ENCODE measurements around the gene PRPF4.

The PRPF4 gene

DNA sequence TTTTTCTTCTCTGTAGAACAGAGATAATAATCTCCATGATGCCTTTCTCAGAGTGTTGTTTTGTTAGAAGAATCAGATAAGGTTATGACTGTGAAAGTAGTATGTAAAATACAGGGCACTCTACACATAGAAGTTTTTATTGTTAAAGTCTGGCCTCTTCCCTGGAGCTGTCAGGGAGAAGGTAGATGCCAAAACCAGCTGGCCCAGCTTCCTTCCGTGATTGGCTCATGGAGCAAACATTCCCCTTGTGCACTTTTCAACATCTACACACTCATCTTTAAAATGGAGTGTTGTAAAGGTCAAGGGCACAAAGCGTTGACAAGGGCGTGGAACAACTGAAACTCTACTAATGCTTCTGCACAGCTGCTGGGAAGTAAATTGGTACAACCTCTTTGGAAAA lies 35.1 kb downstream of the PRPF4 start:
- no peak for TF ChIP-seq CTCF (IDR thresholded peaks at IDR 0.05; ENCODE audit: poor library complexity, severe bottlenecking)

DNA sequence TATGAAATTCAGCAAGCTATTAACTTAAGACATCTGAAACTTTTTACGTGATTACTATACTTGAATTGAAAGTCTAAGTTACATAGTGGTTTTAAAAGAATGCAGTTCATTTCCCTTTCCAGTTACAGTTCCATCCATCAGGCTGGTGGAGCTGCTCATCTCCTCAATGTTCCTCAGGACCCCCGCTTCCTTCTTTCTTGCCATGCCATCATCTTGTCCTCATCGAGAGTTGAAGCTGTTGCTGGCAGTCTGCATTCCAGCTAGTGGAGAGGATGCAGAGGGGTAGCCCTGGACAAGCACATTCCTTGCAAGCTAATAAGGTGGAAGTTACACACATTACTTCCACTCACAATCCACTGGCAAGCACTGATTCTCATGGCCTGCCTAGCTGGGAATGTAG lies 36.5 kb downstream of the PRPF4 start:
- no peak for TF ChIP-seq CTCF (IDR thresholded peaks at IDR 0.05; ENCODE audit: poor library complexity, severe bottlenecking)
- no peak overlapping the region for H3K4me3 ChIP-seq (ENCODE audit: severe bottlenecking)

More for the DNA sequence above, 35.1 kb downstream of the PRPF4 start:
- DNase-seq (ENCODE audit: low spot score) (no peak), ATAC-seq (ENCODE audit: low read depth) (no peak)
- H3K27ac ChIP-seq (ENCODE audit: poor library complexity, severe bottlenecking) = no peak overlapping the region
- H3K36me3 ChIP-seq (ENCODE audit: low read depth) = no peaks in the 10 kb centered on the region
- no peaks in the 10 kb centered on the region for H3K27me3 ChIP-seq (ENCODE audit: insufficient read depth, poor library complexity, severe bottlenecking)
- H3K4me1 ChIP-seq (ENCODE audit: insufficient read depth, poor library complexity, severe bottlenecking) = no peaks in the 10 kb centered on the region
- H3K4me3 ChIP-seq (ENCODE audit: severe bottlenecking) = no peak overlapping the region
- H3K9me3 ChIP-seq (ENCODE audit: severe bottlenecking) = no peaks in the 10 kb centered on the region

GRCh38 chr9:113313261-113313660 lies 37.8 kb downstream of the PRPF4 start:
- Histone ChIP-seq H3K4me1 (ENCODE audit: insufficient read depth, poor library complexity, severe bottlenecking) (no peaks in the 10 kb centered on the region), H3K36me3 (ENCODE audit: low read depth) (no peaks in the 10 kb centered on the region), H3K4me3 (ENCODE audit: severe bottlenecking) (no peak overlapping the region), H3K9me3 (ENCODE audit: severe bottlenecking) (no peaks in the 10 kb centered on the region), H3K27ac (ENCODE audit: poor library complexity, severe bottlenecking) (no peak overlapping the region), H3K27me3 (ENCODE audit: insufficient read depth, poor library complexity, severe bottlenecking) (no peaks in the 10 kb centered on the region)
- no peak for TF ChIP-seq CTCF (IDR thresholded peaks at IDR 0.05; ENCODE audit: poor library complexity, severe bottlenecking)
- DNase-seq (ENCODE audit: low spot score) (no peak), ATAC-seq (ENCODE audit: low read depth) (no peak)

More for the DNA sequence above, 36.5 kb downstream of the PRPF4 start:
- Histone ChIP-seq H3K36me3 (ENCODE audit: low read depth) (no peaks in the 10 kb centered on the region), H3K27ac (ENCODE audit: poor library complexity, severe bottlenecking) (no peak overlapping the region), H3K4me1 (ENCODE audit: insufficient read depth, poor library complexity, severe bottlenecking) (no peaks in the 10 kb centered on the region), H3K27me3 (ENCODE audit: insufficient read depth, poor library complexity, severe bottlenecking) (no peaks in the 10 kb centered on the region), H3K9me3 (ENCODE audit: severe bottlenecking) (no peaks in the 10 kb centered on the region)
- no peak for DNase-seq (ENCODE audit: low spot score)
- no peak for ATAC-seq (ENCODE audit: low read depth)

GRCh38 chr9:113315231-113315630 lies 39.8 kb downstream of the PRPF4 start:
- Histone ChIP-seq H3K27ac (ENCODE audit: poor library complexity, severe bottlenecking) (no peak overlapping the region), H3K27me3 (ENCODE audit: insufficient read depth, poor library complexity, severe bottlenecking) (no peaks in the 10 kb centered on the region), H3K9me3 (ENCODE audit: severe bottlenecking) (no peaks in the 10 kb centered on the region), H3K4me3 (ENCODE audit: severe bottlenecking) (no peak overlapping the region), H3K36me3 (ENCODE audit: low read depth) (no peaks in the 10 kb centered on the region), H3K4me1 (ENCODE audit: insufficient read depth, poor library complexity, severe bottlenecking) (no peaks in the 10 kb centered on the region)
- ATAC-seq (ENCODE audit: low read depth) = no peak
- no peak for DNase-seq (ENCODE audit: low spot score)
- TF ChIP-seq CTCF (IDR thresholded peaks at IDR 0.05; ENCODE audit: poor library complexity, severe bottlenecking) = no peak

GRCh38 chr9:113316030-113316429 lies 40.6 kb downstream of the PRPF4 start:
- H3K27ac ChIP-seq (ENCODE audit: poor library complexity, severe bottlenecking) = no peak overlapping the region
- ATAC-seq (ENCODE audit: low read depth) = no peak
- TF ChIP-seq CTCF (IDR thresholded peaks at IDR 0.05; ENCODE audit: poor library complexity, severe bottlenecking) = no peak
- H3K4me3 ChIP-seq (ENCODE audit: severe bottlenecking) = no peak overlapping the region
- H3K4me1 ChIP-seq (ENCODE audit: insufficient read depth, poor library complexity, severe bottlenecking) = no peaks in the 10 kb centered on the region
- H3K36me3 ChIP-seq (ENCODE audit: low read depth) = no peaks in the 10 kb centered on the region
- DNase-seq (ENCODE audit: low spot score) = no peak
- no peaks in the 10 kb centered on the region for H3K9me3 ChIP-seq (ENCODE audit: severe bottlenecking)
- no peaks in the 10 kb centered on the region for H3K27me3 ChIP-seq (ENCODE audit: insufficient read depth, poor library complexity, severe bottlenecking)
